Epithelial cell of proximal tubule (primary cell): Measurements from ENCODE around the gene UBASH3A. TPM values are rescaled to one million over a fixed set of nuclear protein-coding genes. Genes with fewer than 3 reads are reported as not detected.

ENCODE experiments used
- DNase-seq: peaks from one replicate; pipeline ENCODE4 v3.0.0-alpha.2; 2011; ENCODE audit warnings: low read depth
- H3K4me3 ChIP-seq: 2 replicates; pipeline ENCODE4 v1.5.1; 2011; ENCODE audit warnings: low read depth, mild to moderate bottlenecking, low read length
- total RNA-seq: library from RNA; depleted of rRNA; stranded (reverse); fragments of >200 nt; gene quantifications from 2 replicates; pipeline ENCODE4 v1.2.3, GENCODE V29; 2015
- TF ChIP-seq, protein P1 (sequence below): conservative IDR thresholded peaks from 2 replicates; pipeline ENCODE4 v1.5.1; 2012; ENCODE audit warnings: low read depth, mild to moderate bottlenecking, low read length

Gene UBASH3A
- total RNA-seq, 1 donor from 2014 or later = not detected

DNA sequence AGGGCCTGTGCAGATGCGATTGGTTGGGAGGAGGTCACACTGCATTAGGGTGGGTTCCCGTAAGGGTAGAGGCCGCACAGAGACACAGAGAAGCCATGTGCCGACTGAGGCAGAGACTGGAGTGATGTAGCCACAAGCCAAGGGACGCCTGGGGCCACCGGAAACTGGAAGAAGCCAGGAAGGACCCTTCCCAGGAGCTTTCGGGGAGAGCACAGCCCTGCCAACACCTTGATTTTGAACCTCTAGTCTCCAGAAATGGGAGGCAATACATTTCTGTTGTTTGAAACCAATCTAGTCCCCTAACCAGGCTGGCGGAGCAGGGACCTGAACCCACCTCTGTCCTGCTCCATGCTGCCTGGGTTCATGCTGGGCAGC is 10.8 kb downstream of the UBASH3A start:
- no peak for DNase-seq
- TF ChIP-seq, protein P1, sequence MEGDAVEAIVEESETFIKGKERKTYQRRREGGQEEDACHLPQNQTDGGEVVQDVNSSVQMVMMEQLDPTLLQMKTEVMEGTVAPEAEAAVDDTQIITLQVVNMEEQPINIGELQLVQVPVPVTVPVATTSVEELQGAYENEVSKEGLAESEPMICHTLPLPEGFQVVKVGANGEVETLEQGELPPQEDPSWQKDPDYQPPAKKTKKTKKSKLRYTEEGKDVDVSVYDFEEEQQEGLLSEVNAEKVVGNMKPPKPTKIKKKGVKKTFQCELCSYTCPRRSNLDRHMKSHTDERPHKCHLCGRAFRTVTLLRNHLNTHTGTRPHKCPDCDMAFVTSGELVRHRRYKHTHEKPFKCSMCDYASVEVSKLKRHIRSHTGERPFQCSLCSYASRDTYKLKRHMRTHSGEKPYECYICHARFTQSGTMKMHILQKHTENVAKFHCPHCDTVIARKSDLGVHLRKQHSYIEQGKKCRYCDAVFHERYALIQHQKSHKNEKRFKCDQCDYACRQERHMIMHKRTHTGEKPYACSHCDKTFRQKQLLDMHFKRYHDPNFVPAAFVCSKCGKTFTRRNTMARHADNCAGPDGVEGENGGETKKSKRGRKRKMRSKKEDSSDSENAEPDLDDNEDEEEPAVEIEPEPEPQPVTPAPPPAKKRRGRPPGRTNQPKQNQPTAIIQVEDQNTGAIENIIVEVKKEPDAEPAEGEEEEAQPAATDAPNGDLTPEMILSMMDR = no peak
- H3K4me3 ChIP-seq = no peak overlapping the region

DNA sequence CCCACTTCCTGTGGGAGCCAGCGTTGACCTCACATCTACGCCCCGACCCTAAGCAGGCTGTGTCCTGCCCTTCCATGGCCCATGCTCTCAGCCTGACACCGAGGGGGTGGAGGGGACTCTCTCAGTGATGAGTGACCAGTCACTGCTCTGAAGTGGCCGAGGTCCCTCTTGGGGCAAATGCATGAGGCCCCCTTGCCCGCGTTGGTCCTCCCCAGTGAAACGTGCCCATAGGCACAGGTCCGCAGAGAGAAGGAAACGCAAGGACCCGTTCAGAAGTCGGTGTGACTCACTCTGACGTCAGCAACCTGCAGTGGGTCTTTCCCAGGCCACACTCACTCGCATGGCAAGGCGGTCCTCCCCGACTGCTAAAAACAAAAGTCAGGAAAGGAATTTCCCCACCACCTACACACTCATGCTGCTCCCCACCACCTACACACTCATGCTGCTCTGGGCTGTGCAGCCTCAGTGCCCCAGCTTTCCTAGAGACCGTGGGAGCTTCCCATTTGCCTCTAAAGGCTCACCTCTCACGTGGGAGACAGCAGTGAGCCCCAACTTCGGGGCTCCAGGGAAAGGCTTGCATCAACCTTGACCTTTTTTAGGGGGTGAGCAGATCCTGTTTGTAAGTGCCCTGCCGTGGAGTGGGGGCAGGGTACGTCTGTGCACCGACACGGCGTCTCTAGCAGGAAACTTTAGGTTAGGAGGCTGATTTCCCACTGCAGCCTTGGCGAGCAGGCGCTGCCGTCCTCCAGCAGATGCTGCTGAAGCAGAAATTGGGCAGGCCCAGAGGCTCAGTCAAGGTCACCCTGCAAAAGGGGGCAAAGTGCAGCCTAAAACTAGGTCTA is 11.4 kb downstream of the UBASH3A start:
- no peak overlapping the region for H3K4me3 ChIP-seq
- TF ChIP-seq, protein P1 = no peak
- peak; percentile 33 for DNase-seq

DNA sequence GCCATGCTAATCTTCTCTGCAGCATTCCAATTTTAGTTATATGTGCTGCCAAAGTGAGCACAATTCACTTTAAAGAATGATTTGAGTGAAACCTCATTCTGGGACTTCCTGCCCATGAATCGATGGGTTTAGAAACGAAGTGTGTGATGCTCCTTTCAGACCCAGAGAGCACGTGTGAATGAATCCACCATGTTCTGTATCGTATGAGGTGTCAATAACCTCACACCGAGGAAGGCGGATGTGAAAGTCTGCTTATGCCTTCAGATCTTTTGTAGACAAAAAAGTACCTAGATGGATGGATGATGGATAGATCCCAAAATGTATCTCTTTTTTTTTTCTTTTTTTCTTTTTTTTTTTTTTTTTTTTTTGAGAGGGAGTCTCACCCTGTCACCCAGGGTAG is 13.8 kb downstream of the UBASH3A start:
- no peak overlapping the region for H3K4me3 ChIP-seq
- TF ChIP-seq, protein P1 = no peak
- no peak for DNase-seq

DNA sequence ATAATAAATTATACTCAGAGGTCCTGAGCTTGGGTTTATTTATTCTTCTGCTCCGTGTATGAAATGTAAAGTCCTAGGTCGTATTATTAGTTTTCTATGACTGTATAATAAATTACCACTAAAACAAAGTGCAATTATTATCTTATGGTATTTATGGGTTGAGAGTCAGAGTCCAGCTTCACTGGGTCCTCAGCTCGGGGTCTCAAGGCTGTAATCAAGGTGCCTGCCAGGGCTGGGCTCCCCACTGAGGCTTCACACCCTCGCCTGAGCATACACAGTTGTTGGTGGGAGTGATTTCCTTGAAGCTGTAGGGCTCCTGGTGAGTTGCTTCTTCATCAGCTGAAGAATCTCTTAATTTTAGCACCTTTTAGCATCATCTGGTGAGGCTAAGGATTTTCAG is 15.2 kb downstream of the UBASH3A start:
- DNase-seq = no peak
- TF ChIP-seq, protein P1 = no peak
- no peak overlapping the region for H3K4me3 ChIP-seq

DNA sequence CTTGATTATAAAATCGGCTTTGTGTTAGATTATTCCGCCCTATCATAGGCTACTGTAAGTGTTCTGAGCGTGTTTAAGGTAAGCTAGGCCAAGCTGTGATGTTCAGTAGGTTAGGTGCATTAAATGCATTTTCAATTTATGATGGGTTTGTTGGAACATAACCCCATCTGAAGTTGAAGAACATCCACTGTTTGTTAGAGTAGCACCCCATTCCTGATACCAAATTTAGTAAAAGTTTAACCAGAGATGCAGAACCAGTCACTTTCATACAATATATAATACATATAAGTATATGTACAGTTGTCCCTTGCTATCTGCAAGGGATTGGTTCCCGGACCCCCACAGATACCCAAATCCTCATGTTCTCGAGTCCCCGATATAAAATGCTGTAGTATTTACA is 16.1 kb downstream of the UBASH3A start:
- DNase-seq = no peak
- TF ChIP-seq, protein P1 = no peak
- H3K4me3 ChIP-seq = no peak overlapping the region

DNA sequence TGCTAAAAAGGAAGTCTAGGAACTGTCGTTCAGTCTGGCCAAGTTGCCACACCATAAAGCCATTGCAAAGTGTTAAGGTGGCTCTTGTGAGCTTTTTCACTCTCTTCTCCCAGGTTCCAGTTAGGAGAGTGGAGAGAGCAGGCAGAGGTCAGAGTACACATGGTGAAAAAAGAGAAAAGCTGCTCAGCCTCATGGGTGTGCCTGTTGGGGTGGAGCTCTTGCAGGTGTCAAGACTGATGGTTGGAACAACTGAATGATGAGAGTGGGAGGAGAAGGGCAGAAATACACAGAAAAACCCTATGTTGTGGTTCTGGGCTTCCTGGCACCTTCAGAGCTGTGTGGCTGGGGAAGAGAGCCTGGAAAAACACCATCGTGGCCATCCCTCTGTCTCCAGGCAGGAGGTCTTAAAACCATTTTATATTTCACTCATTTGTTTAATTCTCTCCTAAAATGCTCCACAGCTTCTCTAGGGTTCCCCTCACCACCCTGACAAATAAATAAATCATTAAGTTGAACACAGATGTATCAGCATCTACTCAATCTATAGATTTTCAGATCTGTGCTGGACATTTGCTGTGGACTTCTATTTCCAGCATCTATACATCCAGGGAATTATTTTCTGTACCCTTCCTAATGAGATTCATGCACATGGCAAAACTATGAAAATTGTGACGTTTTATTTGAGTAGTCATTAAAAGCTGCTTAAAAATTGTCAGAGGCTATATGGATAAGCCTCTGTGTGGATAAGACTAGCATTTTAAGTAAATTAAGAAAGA is 17.5 kb downstream of the UBASH3A start:
- H3K4me3 ChIP-seq = no peak overlapping the region
- TF ChIP-seq, protein P1 = no peak
- DNase-seq = no peak
